Activated CD4-positive, alpha-beta T cell treated with anti-CD3 and anti-CD28 coated beads, Interleukin-2, amount 50 U/mL, for 1 hour (primary cell): ENCODE results near the gene SPSB1.

Experiments
- DNase-seq: peaks from one replicate; pipeline ENCODE4 v3.0.0-alpha.2; 2020

SPSB1 gene

DNA sequence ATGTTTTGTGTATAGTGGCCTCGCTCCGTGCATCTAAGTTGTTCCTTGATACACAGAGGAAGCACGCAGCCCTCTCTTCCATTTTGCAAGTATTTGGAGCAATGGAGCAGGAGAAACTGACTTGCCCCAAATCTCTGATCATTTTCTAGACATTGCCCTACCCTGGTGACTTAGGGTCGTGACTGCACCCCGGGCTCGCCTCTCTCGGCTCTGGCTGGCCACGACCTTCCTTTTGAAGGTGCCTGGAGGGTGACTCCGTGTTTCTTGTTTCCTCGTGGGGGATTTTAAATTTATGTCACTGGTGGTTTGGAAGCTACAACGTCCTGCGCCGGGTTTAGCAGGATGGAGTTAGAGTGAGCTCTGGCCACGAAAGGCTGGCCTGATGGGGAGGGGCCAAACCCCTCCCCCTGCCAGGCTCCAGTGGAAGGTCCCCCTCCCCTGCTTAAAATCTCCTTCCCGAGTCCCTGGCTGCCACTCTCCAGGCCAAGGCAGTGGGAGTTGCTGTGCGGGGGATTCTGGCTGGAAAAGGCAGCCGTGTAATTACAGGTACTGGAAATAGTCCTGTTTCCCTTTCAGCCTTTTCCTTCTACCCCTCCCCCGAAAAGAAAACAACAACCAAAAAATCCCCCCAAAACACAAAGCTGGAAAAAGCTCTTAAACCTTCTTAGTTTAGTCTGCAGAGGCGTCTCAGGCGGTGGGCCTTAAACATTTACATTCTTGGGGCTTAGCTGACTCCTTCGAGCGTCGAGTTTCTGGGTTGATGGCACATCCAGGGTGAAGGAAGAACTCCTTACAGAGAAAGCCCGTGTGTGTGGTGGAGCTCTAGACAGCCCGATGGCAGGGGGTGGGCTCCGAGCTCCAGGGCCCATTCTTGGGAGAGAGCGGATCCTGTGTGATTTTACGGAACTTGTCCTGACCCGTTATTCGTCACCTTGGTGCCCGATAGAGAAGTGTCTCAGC is 28.1 kb downstream of the SPSB1 start:
- DNase-seq: no peak

DNA sequence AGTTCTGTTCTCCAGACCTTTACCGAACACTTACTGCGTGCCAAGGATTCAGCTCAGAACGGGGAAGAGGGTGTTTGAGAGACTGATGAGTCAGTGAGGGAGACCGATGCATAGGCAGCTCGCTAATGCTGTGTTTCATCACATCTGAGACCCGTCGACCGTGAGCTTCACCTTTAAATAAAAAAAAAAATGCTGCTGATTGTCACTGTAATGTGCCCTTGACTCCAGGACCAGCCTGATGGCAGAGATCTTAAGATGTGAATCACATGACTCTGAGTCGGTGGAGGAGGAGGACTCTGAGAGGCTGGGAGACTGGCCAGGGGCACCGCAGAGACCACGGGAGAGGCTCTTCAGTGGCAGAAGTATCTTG is 28.8 kb downstream of the SPSB1 start:
- no peak for DNase-seq

DNA sequence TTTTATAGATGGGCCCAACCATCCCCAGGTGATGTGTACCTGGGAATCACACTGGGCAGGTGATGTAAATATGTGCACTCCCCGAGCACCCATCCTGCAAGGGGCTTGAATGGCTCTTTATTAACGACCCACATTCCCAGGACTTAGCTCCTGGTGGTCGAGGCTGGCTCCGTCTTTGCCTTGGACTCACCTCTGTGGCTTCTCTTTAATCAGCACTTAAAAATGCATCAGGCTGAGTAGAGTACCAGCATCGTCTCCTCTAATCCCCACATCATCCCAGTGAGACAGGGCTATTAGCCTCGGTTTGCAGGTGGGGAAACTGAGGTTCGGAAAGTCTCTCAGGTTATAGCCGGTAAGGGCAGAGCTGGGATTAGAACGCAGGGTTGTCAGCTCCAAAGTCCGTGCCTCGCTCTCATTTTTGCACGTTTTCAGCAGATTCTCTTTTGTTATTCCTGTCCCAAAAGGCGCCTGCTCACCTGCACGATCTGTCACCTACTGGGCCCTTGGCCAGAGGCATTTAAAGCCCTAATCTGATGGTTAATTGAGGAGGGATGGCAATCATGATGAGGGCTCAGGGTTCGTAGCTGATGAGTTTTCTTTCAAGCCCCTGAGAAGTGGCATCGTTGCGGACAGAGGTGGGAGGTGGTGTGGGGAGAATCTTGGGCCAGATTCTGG is 29.4 kb downstream of the SPSB1 start:
- no peak for DNase-seq

DNA sequence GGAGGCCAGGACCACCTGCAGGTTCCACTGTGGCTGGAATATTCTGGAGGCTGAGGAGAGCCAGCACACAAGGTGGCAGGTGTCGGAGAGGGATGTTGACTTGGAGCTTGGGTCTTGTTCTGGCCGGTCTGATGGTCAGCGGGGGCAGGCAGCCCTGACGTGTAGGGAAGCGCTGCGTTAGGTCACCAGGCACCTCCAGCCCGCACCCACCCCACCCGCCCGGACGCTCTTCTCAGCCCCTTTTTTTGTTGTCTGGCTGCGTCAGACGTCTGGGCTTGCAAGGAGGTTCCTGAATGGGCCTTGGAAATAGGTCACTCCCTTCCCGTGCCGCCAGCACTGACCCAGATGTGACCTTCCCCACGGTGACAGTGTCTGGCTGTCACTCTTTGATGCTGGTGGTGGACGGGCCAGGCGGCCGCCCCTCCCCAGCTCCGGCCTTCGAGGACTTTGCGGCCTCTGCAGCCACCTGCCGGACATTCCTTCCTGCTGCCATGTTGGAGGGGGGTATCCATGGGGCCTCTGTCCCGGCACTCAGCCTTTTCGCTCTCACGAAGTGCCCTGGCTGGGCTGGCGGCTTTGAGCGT is 30.1 kb downstream of the SPSB1 start:
- DNase-seq: no peak

DNA sequence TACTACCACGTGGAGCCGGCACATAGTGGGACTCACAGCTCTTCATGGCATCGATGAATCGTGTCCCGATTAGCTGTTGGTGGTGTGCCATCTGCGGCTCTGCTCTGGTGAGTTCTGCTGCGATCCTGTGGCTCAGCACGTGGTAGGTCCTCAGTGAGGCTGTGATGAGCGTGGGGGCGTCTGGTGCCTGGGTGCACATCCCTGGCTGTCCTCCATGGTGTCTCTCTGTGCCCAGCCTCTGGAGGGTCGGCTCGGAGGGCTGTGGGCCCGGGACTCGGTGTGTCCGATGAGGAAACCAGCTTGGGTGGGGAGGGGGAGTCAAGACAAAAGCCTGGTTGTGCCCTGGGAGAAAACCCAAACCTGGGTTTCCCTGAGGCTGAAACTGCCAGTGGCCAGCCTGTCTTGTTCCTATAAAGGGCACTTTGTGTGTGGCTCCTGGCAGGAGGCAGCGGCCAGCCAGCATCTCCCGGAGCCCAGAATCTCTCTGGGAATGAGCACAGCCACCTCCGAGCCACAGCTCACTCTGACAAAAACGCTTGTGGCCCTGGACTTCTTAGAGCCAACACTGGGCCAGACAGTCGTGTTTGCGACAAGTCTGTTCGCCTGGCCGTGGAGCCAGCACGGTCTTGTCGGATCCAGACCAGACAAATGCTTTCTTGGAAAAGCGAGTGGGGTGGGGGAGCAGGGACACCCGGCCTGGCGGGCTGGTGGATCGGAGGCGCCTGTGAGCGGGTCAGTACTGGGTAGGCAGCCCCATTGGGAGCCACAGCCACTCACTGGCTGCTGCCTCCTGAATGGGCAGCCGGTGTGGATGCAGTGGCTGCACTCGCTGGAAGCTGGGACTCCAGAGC is 31.8 kb downstream of the SPSB1 start:
- DNase-seq: no peak

DNA sequence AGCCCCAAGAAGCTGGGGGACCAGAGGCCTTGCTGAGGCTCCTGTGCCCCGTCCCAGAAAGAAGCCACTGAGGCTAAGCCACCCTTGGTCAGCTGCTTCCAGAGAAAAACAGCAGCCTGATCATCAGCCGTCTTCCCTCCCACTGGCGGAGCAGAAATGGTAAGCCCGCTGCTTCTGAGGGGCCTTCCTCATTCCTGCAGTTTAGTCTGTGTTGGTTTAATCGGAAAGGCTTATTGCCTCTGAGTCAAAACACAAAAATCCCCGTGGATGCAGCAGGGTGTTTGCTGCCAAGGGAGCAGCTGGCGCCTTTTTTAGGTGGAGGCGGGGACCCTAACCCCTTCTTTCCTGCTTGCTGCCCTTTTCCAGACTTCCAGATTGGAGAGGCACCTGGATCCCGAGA is 33.9 kb downstream of the SPSB1 start:
- DNase-seq: no peak

DNA sequence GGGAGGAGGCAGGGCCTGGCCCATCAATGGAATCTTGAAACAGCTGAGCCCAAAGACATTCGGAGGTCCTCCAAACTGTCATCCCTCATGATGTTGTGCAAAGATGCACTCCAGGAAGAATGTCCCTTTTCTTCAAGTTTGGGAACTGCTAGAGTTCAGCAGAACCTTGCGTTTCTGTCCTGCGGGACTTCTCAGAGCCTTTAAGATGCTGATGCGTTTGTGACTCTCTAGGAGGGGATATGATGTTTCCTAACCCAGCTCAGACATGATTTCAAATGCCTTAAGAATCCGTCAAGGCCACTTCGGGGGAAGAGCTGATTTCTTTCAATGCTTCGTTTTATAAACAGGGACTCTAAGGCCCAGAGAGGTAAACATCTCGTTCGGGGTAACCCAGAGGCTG is 35.5 kb downstream of the SPSB1 start:
- no peak for DNase-seq

DNA sequence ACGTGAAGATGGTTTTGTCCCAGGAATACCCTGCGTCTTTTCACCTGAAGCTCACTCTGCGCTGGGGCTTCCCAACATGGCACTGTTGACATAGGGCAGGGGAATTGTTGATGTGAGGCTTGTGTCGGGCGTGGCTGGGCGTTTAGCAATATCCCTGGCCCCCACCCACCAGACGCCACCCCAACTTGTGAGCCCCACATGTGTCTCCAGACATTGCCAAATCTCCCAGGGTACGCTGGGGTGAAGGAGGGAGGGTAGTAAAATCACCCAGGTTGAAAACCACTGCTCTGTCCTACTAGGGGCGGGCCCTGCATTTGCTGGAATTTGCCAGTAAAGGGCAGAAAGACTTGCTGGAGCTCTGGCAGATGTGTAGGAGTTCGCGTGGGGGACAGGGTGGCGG is 36.0 kb downstream of the SPSB1 start:
- no peak for DNase-seq

DNA sequence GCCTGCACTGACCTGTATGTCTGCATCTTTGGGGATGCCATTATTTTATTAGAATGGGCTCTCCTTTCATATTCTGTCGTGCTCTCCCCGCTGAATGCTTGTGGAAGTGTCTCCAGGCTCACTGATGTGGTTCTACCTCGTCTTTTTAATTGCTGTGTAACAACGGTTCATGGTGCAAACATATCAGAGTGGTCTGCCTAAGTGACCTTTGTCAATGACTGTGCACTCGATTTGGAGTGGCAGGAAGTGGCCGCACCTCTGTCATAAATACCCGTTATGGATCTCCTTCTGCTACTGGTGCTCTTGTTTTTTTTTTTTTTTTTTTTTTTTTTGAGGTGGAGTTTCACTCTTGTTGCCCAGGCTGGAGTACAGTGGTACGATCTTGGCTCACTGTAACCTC is 38.3 kb downstream of the SPSB1 start:
- no peak for DNase-seq

DNA sequence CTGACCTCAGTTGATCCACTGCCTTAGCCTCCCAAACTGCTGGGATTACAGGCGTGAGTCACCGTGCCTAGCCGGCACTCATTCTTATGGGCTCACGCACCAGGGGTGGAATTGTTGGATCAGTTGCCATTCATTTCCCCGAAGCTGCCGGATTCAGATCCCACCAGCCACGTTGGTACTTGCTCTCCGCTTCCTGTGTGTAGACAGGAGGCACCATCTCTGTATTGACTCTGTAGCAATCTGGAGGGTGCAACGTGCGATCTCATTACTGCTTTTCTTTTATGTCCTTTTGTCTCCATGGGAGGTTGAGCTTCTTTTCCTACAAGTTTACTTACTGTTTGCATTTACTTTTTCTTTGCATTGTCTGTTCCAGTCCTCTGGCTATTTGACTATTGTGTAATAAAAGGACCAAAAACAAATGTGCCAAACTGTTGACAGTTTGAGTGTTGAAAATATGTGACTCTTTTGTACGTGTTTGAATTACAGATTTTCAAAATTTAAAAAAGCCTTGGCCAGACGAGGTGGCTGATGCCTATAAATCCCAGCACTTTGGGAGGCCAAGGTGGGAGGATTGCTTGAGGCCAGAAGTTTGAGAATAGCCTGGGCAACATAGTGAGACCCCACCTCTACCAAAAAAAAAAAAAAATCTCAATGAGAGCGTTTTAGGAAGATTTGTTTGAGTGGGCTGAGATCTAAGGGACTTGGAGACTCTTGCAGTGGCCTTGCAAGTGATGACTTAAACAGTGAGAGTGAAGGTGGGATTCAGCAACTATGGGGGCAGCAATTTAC is 39.1 kb downstream of the SPSB1 start:
- DNase-seq: no peak

DNA sequence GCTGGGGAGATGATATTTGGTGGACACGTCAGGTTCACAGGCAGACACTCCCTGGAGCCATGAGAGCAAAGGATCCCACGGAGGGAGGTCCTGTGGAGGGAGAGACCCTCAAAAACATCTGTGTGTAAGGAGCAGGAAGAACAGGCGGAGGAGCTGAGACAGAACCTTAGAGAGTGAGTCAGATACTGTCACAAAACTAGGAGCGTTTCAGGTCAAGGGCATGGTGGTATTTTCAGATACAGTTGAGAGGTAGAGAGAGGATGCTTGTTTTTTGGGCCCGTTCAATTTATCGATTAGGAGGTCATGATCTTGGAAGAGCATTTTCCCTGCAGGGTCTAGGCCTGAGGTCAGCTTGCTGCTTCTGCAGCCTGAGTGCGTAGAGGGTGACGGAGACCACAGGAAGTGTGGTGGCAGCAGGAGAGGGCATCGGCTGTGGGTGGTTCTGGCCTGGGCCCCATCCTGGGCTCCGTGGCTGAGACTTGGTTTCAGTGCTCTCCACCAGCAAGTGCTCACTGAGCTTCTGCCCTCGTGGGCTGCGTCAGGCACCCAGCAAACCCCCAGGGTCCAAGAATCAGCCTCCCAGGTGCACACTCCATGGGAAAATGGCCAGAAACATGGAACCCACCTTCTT is 39.9 kb downstream of the SPSB1 start:
- DNase-seq: no peak

DNA sequence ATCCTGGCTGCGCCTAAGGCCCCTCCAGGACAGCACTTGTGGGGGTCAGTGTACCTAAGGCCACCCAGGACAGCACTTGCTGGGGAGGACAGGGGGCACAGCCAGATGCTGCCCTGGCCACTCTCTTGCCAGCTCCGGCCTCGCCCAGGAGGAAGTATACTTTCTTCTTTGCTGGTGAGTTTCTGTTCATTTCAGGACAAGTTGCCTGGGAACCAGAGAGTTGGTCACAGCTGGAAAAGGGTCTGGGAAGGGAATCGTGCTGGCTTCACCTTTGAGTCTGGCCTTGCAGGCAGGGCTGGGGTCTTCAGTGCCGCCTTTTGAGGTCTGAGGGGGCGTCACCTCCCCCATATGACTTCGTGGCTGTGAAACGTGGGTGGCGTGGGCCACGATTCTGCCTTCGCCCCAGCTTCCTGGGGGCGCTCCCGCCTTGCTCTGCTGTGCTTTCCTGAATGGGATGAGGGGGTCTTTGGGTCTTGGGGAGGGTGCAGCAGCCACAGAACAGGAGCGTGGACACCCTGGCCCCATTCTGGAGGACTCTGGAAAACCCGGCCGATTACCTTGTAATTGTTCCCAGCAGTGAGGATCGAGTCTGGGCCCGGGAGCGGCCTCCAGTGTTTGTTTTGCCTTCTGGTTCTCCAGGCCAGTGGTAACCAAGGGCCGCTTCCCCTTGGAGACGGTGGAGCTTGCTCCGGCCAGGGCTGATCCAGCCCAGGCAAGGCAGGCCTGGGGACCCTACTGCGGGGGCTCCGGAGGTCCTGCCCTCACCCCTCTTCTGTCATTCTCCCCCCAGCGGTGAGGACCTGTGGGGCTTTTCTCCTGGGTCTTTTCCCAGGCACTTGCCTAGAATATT is 45.9 kb downstream of the SPSB1 start:
- DNase-seq: no peak

DNA sequence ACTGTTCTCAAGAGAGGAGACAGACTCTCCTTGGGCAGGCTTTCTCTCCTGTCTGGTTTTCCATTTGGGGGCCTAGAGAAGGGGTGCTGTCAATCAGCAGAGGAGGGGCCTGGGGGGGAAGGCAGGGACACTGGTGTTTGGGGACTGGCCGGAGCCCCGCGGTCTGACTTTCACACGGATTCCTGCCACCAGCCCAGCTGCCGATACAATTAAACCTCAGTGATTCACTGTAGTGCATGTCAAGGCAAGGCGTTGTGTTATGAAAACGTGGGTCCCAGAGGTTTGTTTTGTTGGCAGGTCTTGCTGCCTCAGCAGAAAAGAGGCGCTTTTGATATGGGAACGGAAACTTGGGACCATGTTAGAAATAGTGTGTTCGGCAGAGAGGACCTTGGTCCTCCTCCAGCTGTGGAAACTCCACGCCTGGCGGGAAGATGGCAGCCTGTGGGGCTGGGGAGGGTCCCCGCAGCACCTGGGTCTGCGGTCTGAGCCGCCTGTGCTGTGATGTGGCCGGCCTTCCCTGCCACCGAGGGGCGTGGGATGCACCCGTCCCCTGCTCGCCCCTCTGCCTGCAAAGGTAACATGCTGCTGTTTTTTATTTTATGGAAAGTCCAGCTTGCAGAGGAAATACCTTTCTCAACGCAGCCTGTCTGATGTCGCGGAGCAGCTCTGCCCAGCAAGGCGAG is 47.6 kb downstream of the SPSB1 start:
- DNase-seq: no peak

DNA sequence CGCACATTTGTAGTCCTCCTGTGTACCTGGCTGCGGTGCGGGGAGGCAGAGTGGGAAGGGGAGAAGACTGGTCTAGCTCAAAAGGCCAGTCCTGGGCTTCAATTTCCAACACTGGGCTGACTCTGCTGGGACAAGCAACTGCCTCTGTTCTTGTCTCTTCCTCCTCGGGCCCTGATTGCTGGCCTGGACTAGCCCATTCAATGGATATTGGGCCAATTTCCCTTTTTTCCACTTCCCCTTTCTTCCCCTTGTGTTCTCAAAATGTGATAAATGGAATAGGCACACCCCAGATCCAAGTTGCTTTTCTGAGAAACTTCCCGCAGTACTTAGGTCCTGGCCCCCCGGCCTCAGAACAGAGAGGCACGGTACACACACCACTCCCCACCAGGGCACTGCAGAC is 48.2 kb downstream of the SPSB1 start:
- DNase-seq: no peak

DNA sequence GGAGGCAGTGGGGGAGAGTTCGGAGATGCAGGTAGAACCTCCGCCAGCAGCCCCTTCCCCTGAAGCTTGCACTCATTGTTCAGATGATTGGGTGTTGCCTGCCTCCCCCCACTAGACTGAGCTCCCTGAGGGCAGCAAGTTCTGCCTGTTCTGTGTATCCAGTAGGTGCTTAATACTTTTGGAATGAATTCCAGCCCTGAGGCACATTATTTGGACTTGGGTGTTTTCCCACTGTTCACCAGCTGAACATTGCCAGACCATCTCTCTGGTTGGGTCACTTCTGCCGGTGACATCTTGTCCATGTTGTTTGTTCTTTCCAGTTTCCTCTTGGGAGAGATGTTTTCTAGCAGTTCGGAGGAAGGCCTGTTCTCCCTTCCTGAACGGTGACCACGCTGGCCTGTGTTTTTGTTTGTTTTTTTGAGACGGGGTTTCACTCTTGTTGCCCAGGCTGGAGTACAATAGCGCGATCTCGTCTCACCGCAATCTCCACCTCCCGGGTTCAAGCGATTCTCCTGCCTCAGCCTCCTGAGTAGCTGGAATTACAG is 48.7 kb downstream of the SPSB1 start:
- DNase-seq: no peak

DNA sequence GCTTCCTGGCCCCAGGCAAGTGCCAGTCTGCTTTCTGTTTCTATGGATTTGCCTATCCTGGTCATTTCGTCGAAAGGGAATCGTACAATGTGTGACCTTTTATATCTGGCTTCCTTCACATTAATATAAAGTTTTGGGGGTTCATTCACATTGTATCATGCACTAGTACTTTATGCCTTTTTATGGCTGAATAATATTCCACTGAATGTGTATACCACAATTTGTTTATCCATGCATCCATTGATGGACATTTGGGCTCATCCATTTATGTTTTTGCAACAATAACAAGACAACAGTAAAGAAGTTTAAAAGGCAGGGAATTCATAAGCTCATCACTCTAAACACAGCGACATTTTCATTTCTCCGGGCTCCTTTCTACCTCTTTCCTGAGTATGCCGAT is 50.6 kb downstream of the SPSB1 start:
- DNase-seq: no peak

DNA sequence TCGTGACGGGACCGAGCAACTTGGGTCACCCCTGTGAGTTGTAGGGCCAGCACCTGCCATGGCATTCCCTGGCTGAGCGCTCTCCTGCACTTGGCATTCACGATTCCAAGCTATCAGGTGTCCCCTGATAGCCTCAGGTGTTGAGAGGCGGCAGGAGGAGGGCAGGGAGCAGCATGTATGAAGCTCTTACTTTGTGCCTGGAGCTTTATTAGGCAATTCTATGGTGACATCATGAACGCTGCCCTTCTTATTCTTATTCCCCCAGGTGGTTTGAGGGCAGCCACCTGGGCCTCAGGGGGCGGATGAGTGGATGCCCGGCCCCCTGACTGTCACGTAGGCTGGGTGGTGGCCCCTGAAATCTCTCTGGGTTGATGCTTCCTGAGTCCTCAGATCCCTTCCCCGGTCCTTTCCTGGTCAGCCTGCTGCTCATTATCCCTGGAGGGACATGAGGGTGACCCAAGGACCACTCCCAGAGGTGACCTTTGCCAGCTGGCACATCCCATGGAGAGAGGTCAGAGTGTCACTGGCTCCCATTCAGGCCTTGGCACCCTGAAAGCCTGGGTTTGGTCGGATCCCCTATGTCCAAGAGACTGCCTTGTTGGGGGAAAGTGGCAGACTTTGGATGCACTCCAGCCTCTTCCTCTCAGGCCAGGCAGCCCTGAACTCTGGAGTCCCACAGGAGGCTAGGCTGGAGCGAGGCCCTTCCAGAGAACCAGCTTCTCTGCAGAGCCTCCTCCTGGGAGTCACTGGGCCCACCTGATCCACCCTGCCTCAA is 51.9 kb downstream of the SPSB1 start:
- no peak for DNase-seq

DNA sequence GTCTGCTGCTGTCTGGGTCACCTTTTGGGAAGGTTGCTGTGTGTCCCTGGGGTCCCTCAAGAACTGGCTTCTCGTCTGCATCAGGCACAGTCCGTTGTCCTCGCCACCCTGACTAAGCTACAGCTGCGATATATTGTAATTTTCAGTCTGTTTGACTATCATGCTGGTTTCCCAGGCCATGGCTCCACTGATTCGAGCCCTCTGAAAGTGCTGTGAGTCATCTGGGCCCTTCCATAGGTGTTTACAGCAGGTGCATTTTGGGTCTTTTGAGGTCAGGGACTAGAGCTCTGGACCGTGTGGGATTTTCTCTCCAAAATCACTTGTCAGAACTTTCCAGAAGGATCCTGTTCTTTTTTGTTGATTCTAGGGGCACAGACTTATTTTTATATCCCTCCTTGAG is 52.8 kb downstream of the SPSB1 start:
- DNase-seq: no peak

DNA sequence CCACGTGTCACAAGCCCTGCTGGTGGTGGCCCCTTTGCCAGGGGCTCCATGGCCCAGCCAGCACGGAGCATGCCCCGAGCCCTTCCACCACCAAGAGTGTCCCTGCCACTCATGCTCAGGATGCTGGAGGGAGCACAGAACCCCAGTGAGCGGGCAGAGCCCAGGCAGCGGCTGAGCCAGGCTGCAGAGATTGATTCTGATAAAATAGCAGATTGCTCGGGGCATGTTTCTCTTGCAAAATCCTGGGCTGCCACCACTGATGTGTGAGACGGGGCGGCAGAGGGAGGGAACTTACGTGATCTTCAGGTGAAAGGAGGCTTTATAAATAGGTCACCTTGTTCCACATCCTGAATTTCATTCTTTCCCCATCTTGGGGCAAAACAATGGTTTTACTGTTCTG is 53.2 kb downstream of the SPSB1 start:
- no peak for DNase-seq
